GM12864 (cell line): Measurements from ENCODE around the gene ZNF346.
"Not testable (repeated sequence)": the region's sequence is repeated elsewhere in the genome, so short reads cannot be mapped to it uniquely, and the experiment has no call there.

Experiments
- DNase-seq: peaks from one replicate; pipeline ENCODE4 v3.0.0-alpha.2; 2011; ENCODE audit warnings: low read depth
- H3K4me3 ChIP-seq: 2 replicates; pipeline ENCODE4 v1.5.1; 2011; ENCODE audit warnings: mild to moderate bottlenecking, low read depth, low read length, control low read depth
- TF ChIP-seq, protein P1 (sequence below): IDR thresholded peaks from 2 replicates; pipeline ENCODE4 v1.5.1; 2011; ENCODE audit warnings: low read depth, mild to moderate bottlenecking, moderate library complexity, low read length, control low read depth, inconsistent platforms; ENCODE audit errors: missing control alignments

The ZNF346 gene

DNA sequence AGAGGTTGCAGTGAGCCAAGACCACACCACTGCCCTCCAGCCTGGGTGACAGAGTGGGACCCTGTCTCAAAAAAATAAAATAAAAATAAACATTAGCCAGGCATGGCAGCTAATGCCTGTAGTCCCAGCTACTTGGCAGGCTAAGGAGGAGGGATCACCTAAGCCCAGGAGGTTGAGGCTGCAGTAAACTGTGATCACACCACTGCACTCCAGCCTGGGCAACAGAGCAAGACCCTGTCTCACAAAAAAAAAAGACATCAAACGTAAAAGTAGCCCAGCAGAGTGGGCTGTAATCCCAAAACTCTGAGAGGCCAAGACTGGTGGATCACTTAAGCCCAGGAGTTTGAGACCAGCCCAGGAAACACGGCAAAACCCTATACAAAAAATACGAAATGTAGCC is 34.9 kb upstream of the ZNF346 start:
- no peak for DNase-seq
- H3K4me3 ChIP-seq = no peak overlapping the region
- TF ChIP-seq, protein P1, sequence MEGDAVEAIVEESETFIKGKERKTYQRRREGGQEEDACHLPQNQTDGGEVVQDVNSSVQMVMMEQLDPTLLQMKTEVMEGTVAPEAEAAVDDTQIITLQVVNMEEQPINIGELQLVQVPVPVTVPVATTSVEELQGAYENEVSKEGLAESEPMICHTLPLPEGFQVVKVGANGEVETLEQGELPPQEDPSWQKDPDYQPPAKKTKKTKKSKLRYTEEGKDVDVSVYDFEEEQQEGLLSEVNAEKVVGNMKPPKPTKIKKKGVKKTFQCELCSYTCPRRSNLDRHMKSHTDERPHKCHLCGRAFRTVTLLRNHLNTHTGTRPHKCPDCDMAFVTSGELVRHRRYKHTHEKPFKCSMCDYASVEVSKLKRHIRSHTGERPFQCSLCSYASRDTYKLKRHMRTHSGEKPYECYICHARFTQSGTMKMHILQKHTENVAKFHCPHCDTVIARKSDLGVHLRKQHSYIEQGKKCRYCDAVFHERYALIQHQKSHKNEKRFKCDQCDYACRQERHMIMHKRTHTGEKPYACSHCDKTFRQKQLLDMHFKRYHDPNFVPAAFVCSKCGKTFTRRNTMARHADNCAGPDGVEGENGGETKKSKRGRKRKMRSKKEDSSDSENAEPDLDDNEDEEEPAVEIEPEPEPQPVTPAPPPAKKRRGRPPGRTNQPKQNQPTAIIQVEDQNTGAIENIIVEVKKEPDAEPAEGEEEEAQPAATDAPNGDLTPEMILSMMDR = no peak

DNA sequence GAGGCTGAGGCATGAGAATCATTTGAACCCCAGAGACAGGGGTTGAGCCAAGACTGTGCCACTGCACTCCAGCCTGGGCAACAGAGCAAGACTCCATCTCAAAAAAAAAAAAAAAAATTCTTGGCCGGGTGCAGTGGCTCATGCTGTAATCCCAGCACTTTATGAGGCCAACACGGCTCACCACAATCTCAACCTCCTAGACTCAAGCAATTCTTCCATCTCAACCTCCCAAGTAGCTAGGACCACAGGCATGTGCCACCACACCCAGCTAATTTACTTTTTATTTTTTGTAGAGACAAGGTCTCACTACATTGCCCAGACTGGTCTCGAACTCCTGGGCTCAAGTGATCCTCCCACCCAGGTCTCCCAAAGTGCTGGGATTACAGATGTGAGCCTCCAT is 29.4 kb upstream of the ZNF346 start:
- not testable (repeated sequence) for H3K4me3 ChIP-seq, DNase-seq

DNA sequence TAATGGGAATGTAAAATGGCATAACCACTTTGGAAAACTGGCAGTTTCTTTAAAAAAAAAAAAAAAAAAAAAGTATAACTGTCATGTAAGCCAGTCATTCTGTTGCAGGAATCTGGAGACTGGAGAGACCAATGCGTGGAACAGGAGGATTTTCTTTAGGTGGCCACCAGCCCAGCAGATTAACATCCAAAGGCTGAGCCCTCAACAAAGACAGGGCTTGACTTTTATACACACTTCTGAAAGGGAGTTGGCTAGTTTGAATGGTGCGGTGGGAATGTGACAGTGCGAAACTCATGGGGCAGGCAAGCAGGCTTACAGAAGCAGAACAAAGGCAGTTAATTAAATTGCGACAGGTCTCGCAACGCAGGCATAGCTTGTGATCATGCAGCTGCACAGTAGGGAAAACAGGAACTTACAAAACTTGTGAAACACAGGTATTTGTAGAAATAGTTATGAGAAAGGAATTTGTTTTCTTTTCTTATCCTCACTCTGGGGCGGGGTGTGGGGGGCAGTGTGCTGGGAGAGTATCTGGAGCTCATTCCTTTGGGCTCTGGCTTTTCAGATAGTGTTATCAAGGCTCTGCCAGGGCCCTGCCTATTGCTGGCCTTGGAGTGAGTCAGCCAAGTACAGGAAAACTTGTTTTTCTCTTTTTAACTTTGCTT is 27.9 kb upstream of the ZNF346 start:
- no peak overlapping the region for H3K4me3 ChIP-seq
- TF ChIP-seq, protein P1 = no peak
- DNase-seq = peak; percentile 57

- TF ChIP-seq, protein P1 = no peak
- no peak overlapping the region for H3K4me3 ChIP-seq
Observed at GRCh38 chr5:176995122-176995490, 27.4 kb upstream of the ZNF346 start.

GRCh38 chr5:176995896-176996767 is 26.4 kb upstream of the ZNF346 start:
- DNase-seq = no peak
- TF ChIP-seq, protein P1 = no peak
- no peak overlapping the region for H3K4me3 ChIP-seq

More at GRCh38 chr5:176995122-176995490, 27.4 kb upstream of the ZNF346 start:
- no peak for DNase-seq

DNA sequence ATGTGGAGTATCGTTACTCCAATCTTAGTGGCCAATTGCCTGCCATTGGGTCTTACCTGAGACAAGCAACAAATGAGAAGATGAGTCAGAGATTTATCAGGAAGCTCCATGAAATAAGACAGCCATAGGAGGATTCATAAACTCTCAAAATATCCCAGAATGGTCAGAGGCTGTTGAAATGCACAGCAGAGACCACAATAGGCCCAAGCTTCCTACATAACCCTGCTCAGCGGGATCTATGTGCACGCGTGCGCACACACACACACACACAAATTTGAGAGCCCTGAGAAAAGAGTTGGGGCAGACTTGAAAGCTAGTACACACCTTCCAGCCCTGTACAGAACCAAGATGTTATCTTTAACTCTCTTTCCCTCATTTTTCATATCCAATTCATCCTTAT is 25.7 kb upstream of the ZNF346 start:
- DNase-seq = no peak
- no peak overlapping the region for H3K4me3 ChIP-seq
- TF ChIP-seq, protein P1 = no peak

- H3K4me3 ChIP-seq = no peak overlapping the region
- no peak for DNase-seq
- TF ChIP-seq, protein P1 = no peak
Observed at GRCh38 chr5:176998828-176999227, 23.7 kb upstream of the ZNF346 start.

DNA sequence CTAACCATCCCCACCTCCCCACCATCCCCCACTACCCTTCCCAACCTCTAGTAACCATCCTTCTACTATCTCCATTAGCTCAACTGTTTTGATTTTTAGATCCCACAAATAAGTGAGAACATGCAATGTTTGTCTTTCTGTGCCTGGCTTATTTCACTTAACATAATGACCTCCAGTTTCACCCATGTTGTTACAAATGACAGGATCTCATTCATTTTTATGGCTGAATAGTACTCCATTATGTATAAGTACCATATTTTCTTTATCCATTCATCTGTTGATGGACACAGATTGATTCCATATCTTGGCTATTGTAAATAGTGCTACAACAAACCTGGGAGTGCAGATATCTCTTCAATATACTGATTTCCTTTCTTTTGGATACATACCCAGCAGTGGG is 23.0 kb upstream of the ZNF346 start:
- not testable (repeated sequence) for H3K4me3 ChIP-seq, DNase-seq
